Ovary (tissue), 9 donors: ENCODE results near the gene PLCL1. TPM values are rescaled to one million over a fixed set of nuclear protein-coding genes. Genes with fewer than 3 reads are reported as not detected.

Experiments
- DNase-seq, 5 donors: peaks; one replicate each; pipeline ENCODE4 v3.0.0-alpha.2; 2019 to 2020
- H3K27ac ChIP-seq, 2 donors: fragments of 200-600 bp; one replicate each; pipeline versions ENCODE4 v1.5.1 to v1.8.0; 2019 to 2022
- H3K27me3 ChIP-seq: fragments of 200-600 bp; one replicate; pipeline ENCODE4 v1.8.0; 2022
- H3K36me3 ChIP-seq: fragments of 200-600 bp; sonication (generic); one replicate; pipeline ENCODE4 v1.5.1; 2019
- H3K4me1 ChIP-seq: one replicate; pipeline ENCODE4 v1.8.1; 2013; ENCODE audit warnings: mild to moderate bottlenecking, moderate library complexity; ENCODE audit not compliant: insufficient read depth
- H3K4me3 ChIP-seq: fragments of 200-600 bp; sonication (generic); one replicate; pipeline ENCODE4 v1.5.1; 2017
- H3K9me3 ChIP-seq, 2 donors: fragments of 200-600 bp in 1 of 2; sonication (generic) in 1 of 2; one replicate each; pipeline versions ENCODE4 v1.5.1 to v1.8.1; 2013 to 2019; ENCODE audit warnings: mild to moderate bottlenecking in 1 of 2, moderate library complexity in 1 of 2
- CTCF ChIP-seq, 3 donors: fragments of 450-650 bp in 2 of 3; fragments of 200-600 bp in 1 of 3; IDR thresholded peaks; one replicate each; pipeline versions ENCODE4 v1.5.1 to v1.8.0; 2016 to 2022; ENCODE audit warnings: antibody characterized with exemption in 3 of 3, mild to moderate bottlenecking in 1 of 3
- EP300 ChIP-seq: sonication (generic); formaldehyde crosslinking; IDR thresholded peaks from one replicate; pipeline ENCODE4 v1.6.1; 2017; ENCODE audit warnings: antibody characterized with exemption
- POLR2A ChIP-seq: fragments of 450-650 bp; IDR thresholded peaks from one replicate; pipeline ENCODE4 v1.6.1; 2017; ENCODE audit warnings: antibody characterized with exemption, mild to moderate bottlenecking, moderate library complexity
- WGBS, 3 donors: extraction: QIAGEN DNeasy Blood & Tissue Kit in 1 of 3; methylation state at CpG; one replicate each; pipeline versions ENCODE4 v1.1.5 to v1.1.7; 2013 to 2017; 5-methylcytosine and 5-hydroxymethylcytosine counted together
- intact Hi-C, 4 donors: fragments of 100-400 bp; cut with DNase I; formaldehyde crosslinking; loops; one replicate each; pipeline versions ENCODE4 v1.11.0 to v1.15.1; 2022 to 2023
- polyA plus RNA-seq, 2 donors: library from polyadenylated mRNA; stranded (reverse); fragments of 200-250 nt in 1 of 2; fragments of 350-450 nt in 1 of 2; fragmentation: Illumina TruSeq in 1 of 2; extraction: RNeasy Lipid Tissue Mini Kit (QIAGEN cat#74804) in 1 of 2; gene quantifications; one replicate each; pipeline ENCODE4 v1.2.3, GENCODE V29; 2013 to 2014
- total RNA-seq, 7 donors: library from RNA; depleted of rRNA in 2 of 7; stranded (reverse); fragments of >200 nt in 2 of 7; fragmentation: NEBNext Ultra II Directional in 3 of 7; extraction: Animal tissue kit (Norgen Biotek cat#: 25700) in 3 of 7; gene quantifications; one replicate each; pipeline versions ENCODE4 v1.1.0 to v1.2.4, GENCODE V29; 2016 to 2023
- donor health status: DM: no; HTN: no; CAD: no; lungs with moderate emphysema.
- donor health status: DM: no; HTN: no; CAD: no.
- donor health status: Bipolar disorder and iron deficiency.
- donor health status: DM: yes; HTN: yes; CAD: no.
- donor health status: DM: no; HTN: no; CAD: no.
- donor health status: DM: yes; HTN: yes; CAD: no.

Gene PLCL1
- total and polyA plus RNA-seq, 9 donors: 8.4 to 17.9 (median 11.1) TPM

- H3K9me3 ChIP-seq: no peaks in the 10 kb centered on the region
- H3K4me1 ChIP-seq: no peaks in the 10 kb centered on the region
- TF ChIP-seq EP300 (no peak), CTCF (IDR thresholded peaks at IDR 0.05) (no peak), POLR2A (no peak)
- H3K27me3 ChIP-seq: no peaks in the 10 kb centered on the region
- no peak for DNase-seq
- intact Hi-C loops: no loop called here
- WGBS, 3 donors: 89 to 96% (median 92%) methylated on average over 3 of the region's 3 CpGs
- no peak overlapping the region for H3K27ac ChIP-seq
- no peak overlapping the region for H3K4me3 ChIP-seq
- no peaks in the 10 kb centered on the region for H3K36me3 ChIP-seq
Observed at GRCh38 chr2:197958592-197959150, 154.3 kb downstream of the PLCL1 start.

- WGBS, 3 donors: 85 to 96% (median 93%) methylated on average over 1 of the region's 1 CpG
- no peak overlapping the region for H3K27ac ChIP-seq
- TF ChIP-seq POLR2A: no peak
- no peak for TF ChIP-seq EP300
- no peak for TF ChIP-seq CTCF (IDR thresholded peaks at IDR 0.05)
- no peaks in the 10 kb centered on the region for H3K9me3 ChIP-seq
- H3K27me3 ChIP-seq: no peaks in the 10 kb centered on the region
- H3K4me1 ChIP-seq: no peaks in the 10 kb centered on the region
- no peak for DNase-seq
- intact Hi-C loops: no loop called here
- H3K36me3 ChIP-seq: no peaks in the 10 kb centered on the region
- H3K4me3 ChIP-seq: no peak overlapping the region
Observed at GRCh38 chr2:197959383-197959782, 155.0 kb downstream of the PLCL1 start.

- H3K9me3 ChIP-seq: no peaks in the 10 kb centered on the region
- no peaks in the 10 kb centered on the region for H3K36me3 ChIP-seq
- H3K27me3 ChIP-seq: no peaks in the 10 kb centered on the region
- no peak for DNase-seq
- WGBS, 3 donors: 51 to 62% (median 61%) methylated on average over 2 of the region's 2 CpGs
- H3K4me1 ChIP-seq: no peaks in the 10 kb centered on the region
- no peak overlapping the region for H3K27ac ChIP-seq
- TF ChIP-seq CTCF (IDR thresholded peaks at IDR 0.05): no peak
- TF ChIP-seq EP300: no peak
- no peak for TF ChIP-seq POLR2A
- no peak overlapping the region for H3K4me3 ChIP-seq
- intact Hi-C loops: no loop called here
Observed at GRCh38 chr2:197960786-197961185, 156.4 kb downstream of the PLCL1 start.

- no peak overlapping the region for H3K4me3 ChIP-seq
- no peaks in the 10 kb centered on the region for H3K36me3 ChIP-seq
- H3K4me1 ChIP-seq: no peaks in the 10 kb centered on the region
- no peaks in the 10 kb centered on the region for H3K27me3 ChIP-seq
- DNase-seq: no peak
- intact Hi-C loops: no loop called here
- no peak for TF ChIP-seq CTCF (IDR thresholded peaks at IDR 0.05)
- no peak for TF ChIP-seq EP300
- no peaks in the 10 kb centered on the region for H3K9me3 ChIP-seq
- H3K27ac ChIP-seq: no peak overlapping the region
Observed at GRCh38 chr2:197964720-197965119, 160.3 kb downstream of the PLCL1 start.
